Stomach (tissue), 4 donors: Measurements from ENCODE around the gene SMIM24.

Experiments used
- CTCF ChIP-seq, 7 experiments: fragments of 450-650 bp in 4 of 7; fragments of 200-600 bp in 3 of 7; sonication (generic) in 3 of 7; IDR thresholded peaks; one replicate each; pipeline ENCODE4 v1.5.1; 2016 to 2019; ENCODE audit warnings: antibody characterized with exemption in 7 of 7, control low read depth in 2 of 7, mild to moderate bottlenecking in 1 of 7
- POLR2AphosphoS5 ChIP-seq, 3 donors: sonication (generic); formaldehyde crosslinking; IDR thresholded peaks; one replicate each; pipeline ENCODE4 v1.6.1; 2016; ENCODE audit warnings: antibody characterized with exemption in 3 of 3

- TF ChIP-seq CTCF (IDR thresholded peaks at IDR 0.05) = no peak
- no peak for TF ChIP-seq POLR2AphosphoS5 (IDR thresholded peaks at IDR 0.05)
These were observed 53.9 kb downstream of the SMIM24 start for GRCh38 chr19:3426433-3426832.
